Measurements from ENCODE around the gene SEMA6A. TPM values are rescaled to one million over a fixed set of nuclear protein-coding genes. Genes with fewer than 3 reads are reported as not detected.

Gene SEMA6A
- total and polyA plus RNA-seq, 2 experiments from 2014 or later = 233 to 400 TPM

- peaks cover 82% of the 10 kb centered on the region for H3K4me1 ChIP-seq (ENCODE audit: insufficient read depth)
- peaks cover 100% of the 10 kb centered on the region for H3K79me2 ChIP-seq (replicated peaks; ENCODE audit: insufficient read depth)
- no peaks in the 10 kb centered on the region for H3K27me3 Mint-ChIP-seq (ENCODE audit: insufficient read depth, low read depth, poor library complexity)
- peaks cover 96% of the 10 kb centered on the region for H4K20me1 ChIP-seq (replicated peaks; ENCODE audit: insufficient read depth)
- peak overlapping the region; percentile 50 for H3K4me2 ChIP-seq
- H2AFZ ChIP-seq = no peak overlapping the region
- no peaks in the 10 kb centered on the region for H3K36me3 Mint-ChIP-seq (ENCODE audit: low read depth)
- H3F3A ChIP-seq (replicated peaks; ENCODE audit: low read depth) = no peaks in the 10 kb centered on the region
- H3K4me3 Mint-ChIP-seq = peak overlapping the region; percentile 6; the same call in 1 of the 3 replicates
- no peaks in the 10 kb centered on the region for H3K36me3 ChIP-seq (ENCODE audit: insufficient read depth)
- ATAC-seq (peak; percentile 27), DNase-seq (ENCODE audit: low spot score) (no peak)
- peaks cover 83% of the 10 kb centered on the region for H3K4me1 Mint-ChIP-seq
- no peaks in the 10 kb centered on the region for H3K9me2 ChIP-seq (ENCODE audit: insufficient read depth)
- H3K4me3 ChIP-seq = peak overlapping the region; percentile 22; the same call in 1 of the 2 replicates
- no peaks in the 10 kb centered on the region for H3K27me3 ChIP-seq (ENCODE audit: insufficient read depth)
- no peak overlapping the region for H3K27ac ChIP-seq (ENCODE audit: low read depth)
- H3K9me3 Mint-ChIP-seq = no peaks in the 10 kb centered on the region
- H3K27ac Mint-ChIP-seq = peak overlapping the region; percentile 53
- TF ChIP-seq ETS1 (IDR thresholded peaks at IDR 0.05) (no peak), POLR2AphosphoS5 (IDR thresholded peaks at IDR 0.05; ENCODE audit: low read depth) (no peak; the same call in 1 of the 2 replicates), CREB1 (CRISPR knock-in tag; IDR thresholded peaks at IDR 0.05; ENCODE audit: low read depth) (no peak), ZNF462 (CRISPR knock-in tag; IDR thresholded peaks at IDR 0.05) (no peak), ZNF114 (CRISPR knock-in tag; IDR thresholded peaks at IDR 0.05) (no peak), JUNB (IDR thresholded peaks at IDR 0.05; ENCODE audit: unreplicated experiment) (no peak), REST (IDR thresholded peaks at IDR 0.05; ENCODE audit: unreplicated experiment) (no peak), CTCF (conservative IDR thresholded peaks at IDR 0.05; ENCODE audit: low read depth in 2 of 2) (no peak)
These were observed 45.9 kb downstream of the SEMA6A start for GRCh38 chr5:116528519-116529234.

Data from GM23338 (cell line).